Tibial nerve (tissue), 4 donors: ENCODE measurements around the gene CLTRN.

Experiments used
- CTCF ChIP-seq, 5 experiments: fragments of 200-600 bp in 3 of 5; fragments of 450-650 bp in 2 of 5; sonication (generic) in 3 of 5; IDR thresholded peaks; one replicate each; pipeline ENCODE4 v1.5.1; 2016 to 2019; ENCODE audit warnings: antibody characterized with exemption in 5 of 5, mild to moderate bottlenecking in 3 of 5, moderate library complexity in 2 of 5
- EP300 ChIP-seq, 2 donors: sonication (generic); formaldehyde crosslinking; IDR thresholded peaks; one replicate each; pipeline ENCODE4 v1.6.1; 2017; ENCODE audit warnings: antibody characterized with exemption in 2 of 2, mild to moderate bottlenecking in 1 of 2
- POLR2A ChIP-seq, 2 donors: fragments of 450-650 bp; IDR thresholded peaks; one replicate each; pipeline ENCODE4 v1.6.1; 2017; ENCODE audit warnings: antibody characterized with exemption in 2 of 2, mild to moderate bottlenecking in 2 of 2, moderate library complexity in 2 of 2

GRCh38 chrX:15702488-15703371 lies 38.1 kb upstream of the CLTRN start:
- TF ChIP-seq CTCF (IDR thresholded peaks at IDR 0.05) (no peak), POLR2A (IDR thresholded peaks at IDR 0.05) (no peak), EP300 (IDR thresholded peaks at IDR 0.05) (no peak)
